ENCODE data around the gene SURF6. TPM values are rescaled to one million over a fixed set of nuclear protein-coding genes. Genes with fewer than 3 reads are reported as not detected.

Gene SURF6
- total RNA-seq, 1 experiment from 2014 or later: 56.3 TPM

DNA sequence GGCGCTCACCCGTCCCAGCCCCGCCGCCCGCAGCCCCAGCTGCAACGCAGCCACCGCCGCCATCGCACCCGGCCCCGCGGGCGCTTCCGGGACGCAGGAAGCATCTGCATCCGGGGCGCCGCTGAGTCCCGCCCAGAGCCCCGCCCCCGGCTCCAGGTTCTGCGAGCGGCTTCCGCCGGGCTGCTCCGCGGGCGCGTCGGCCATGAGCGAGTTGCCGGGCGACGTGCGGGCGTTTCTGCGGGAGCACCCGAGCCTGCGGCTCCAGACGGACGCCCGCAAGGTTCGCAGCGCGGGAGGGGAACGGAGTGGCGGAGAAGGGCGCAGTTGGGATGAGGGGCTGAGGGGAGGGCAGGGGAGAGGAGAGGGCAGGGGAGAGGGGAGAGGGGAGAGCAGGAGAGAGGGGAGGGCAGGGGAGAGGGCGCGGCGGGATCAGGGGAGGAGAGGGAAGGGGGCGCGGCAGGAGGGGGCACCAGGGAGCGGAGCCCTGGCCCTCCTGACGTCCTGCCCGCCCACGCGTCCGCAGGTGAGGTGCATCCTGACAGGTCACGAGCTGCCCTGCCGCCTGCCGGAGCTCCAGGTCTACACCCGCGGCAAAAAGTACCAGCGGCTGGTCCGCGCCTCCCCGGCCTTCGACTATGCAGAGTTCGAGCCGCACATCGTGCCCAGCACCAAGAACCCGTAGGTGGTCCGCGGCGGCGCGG lies 20.6 kb upstream of the SURF6 start, which contains the start of the genes SURF1 and SURF2:
SURF1 (minus strand) TSS at position 97 of the 701 bp plus-strand sequence; CDS start at position 63, 34 bp downstream.
SURF2 (plus strand) TSS at position 160 of the 701 bp plus-strand sequence; CDS start at position 203, 43 bp downstream.
- Histone ChIP-seq H3K4me2 (ENCODE audit: insufficient read depth, insufficient read length, low read length) (peak within 1 kb of the TSS; percentile 60), H3K79me1 (ENCODE audit: insufficient read depth, low read depth, low read length, poor library complexity, severe bottlenecking) (peaks cover 3% of the 10 kb centered on the region), H3K9me3 (ENCODE audit: control insufficient read depth, low read depth, low read length) (no peaks in the 10 kb centered on the region), H3K18ac (ENCODE audit: insufficient read length, low read depth, low read length) (no peak within 1 kb of the TSS), H3K9ac (ENCODE audit: extremely low read depth, insufficient read length, low read length) (peak within 1 kb of the TSS; percentile 45), H4K20me1 (ENCODE audit: control insufficient read depth, insufficient read depth, insufficient read length) (no peaks in the 10 kb centered on the region), H2BK15ac (ENCODE audit: low read depth, low read length) (no peak within 1 kb of the TSS), H4K8ac (replicated peaks; ENCODE audit: insufficient read length, low read depth, low read length) (no peak within 1 kb of the TSS), H3K23ac (ENCODE audit: insufficient read length, low read depth, low read length) (no peak within 1 kb of the TSS), H3K4ac (ENCODE audit: low read depth, low read length) (no peak within 1 kb of the TSS), H3K14ac (ENCODE audit: insufficient read depth, low read length) (no peak within 1 kb of the TSS), H3K56ac (ENCODE audit: insufficient read length, low read depth, low read length) (no peak within 1 kb of the TSS), H3K4me1 (ENCODE audit: insufficient read depth, low read length) (no peaks in the 10 kb centered on the region), H3K27me3 (ENCODE audit: insufficient read depth, low read length) (no peaks in the 10 kb centered on the region), H4K91ac (ENCODE audit: insufficient read length, low read depth, low read length) (no peak within 1 kb of the TSS), H4K5ac (ENCODE audit: insufficient read length, low read depth, low read length) (no peak within 1 kb of the TSS), H3K23me2 (ENCODE audit: insufficient read length, low read depth, low read length, poor library complexity, severe bottlenecking) (peaks cover 10% of the 10 kb centered on the region), H2BK120ac (ENCODE audit: low read depth, low read length, poor library complexity, severe bottlenecking) (no peak within 1 kb of the TSS), H2AK5ac (ENCODE audit: insufficient read length, low read length) (no peak within 1 kb of the TSS), H3K79me2 (ENCODE audit: insufficient read depth, low read length) (no peaks in the 10 kb centered on the region; the same call in 1 of the 2 replicates), H2BK5ac (ENCODE audit: insufficient read length, low read length) (no peak within 1 kb of the TSS), H2AFZ (ENCODE audit: low read length) (no peak within 1 kb of the TSS), H2BK12ac (ENCODE audit: insufficient read length, low read depth, low read length) (no peak within 1 kb of the TSS), H3T11ph (ENCODE audit: low read length) (no peak within 1 kb of the TSS), H3K27ac (ENCODE audit: insufficient read length, low read depth, low read length) (no peak within 1 kb of the TSS), H2BK20ac (ENCODE audit: low read depth, low read length, poor library complexity, severe bottlenecking) (no peak within 1 kb of the TSS)
- TF ChIP-seq, protein P1, sequence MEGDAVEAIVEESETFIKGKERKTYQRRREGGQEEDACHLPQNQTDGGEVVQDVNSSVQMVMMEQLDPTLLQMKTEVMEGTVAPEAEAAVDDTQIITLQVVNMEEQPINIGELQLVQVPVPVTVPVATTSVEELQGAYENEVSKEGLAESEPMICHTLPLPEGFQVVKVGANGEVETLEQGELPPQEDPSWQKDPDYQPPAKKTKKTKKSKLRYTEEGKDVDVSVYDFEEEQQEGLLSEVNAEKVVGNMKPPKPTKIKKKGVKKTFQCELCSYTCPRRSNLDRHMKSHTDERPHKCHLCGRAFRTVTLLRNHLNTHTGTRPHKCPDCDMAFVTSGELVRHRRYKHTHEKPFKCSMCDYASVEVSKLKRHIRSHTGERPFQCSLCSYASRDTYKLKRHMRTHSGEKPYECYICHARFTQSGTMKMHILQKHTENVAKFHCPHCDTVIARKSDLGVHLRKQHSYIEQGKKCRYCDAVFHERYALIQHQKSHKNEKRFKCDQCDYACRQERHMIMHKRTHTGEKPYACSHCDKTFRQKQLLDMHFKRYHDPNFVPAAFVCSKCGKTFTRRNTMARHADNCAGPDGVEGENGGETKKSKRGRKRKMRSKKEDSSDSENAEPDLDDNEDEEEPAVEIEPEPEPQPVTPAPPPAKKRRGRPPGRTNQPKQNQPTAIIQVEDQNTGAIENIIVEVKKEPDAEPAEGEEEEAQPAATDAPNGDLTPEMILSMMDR (conservative IDR thresholded peaks at IDR 0.05): peak; percentile 24; the same call in 1 of the 3 replicates
- H3K36me3 Mint-ChIP-seq (ENCODE audit: insufficient read depth in 1 of 3, low read depth in 3 of 3): peaks cover 12 to 57% (median 50%) of the 10 kb centered on the region in 3 experiments; a peak in 6 of 7 replicates
- H3K27me3 Mint-ChIP-seq (ENCODE audit: low read depth): no peaks in the 10 kb centered on the region
- no peaks in the 10 kb centered on the region for H3K9me3 Mint-ChIP-seq
- DNase-seq: peak; percentile 88
- peaks cover 11 to 12% of the 10 kb centered on the region in 2 experiments for H3K4me1 Mint-ChIP-seq
- peak within 1 kb of the TSS; percentile 92 to 96 for H3K4me3 Mint-ChIP-seq
- H3K27ac Mint-ChIP-seq: peak within 1 kb of the TSS; percentile 72 to 95 (median 94); a peak in 5 of 7 replicates
- WGBS (ENCODE audit: extremely low coverage, insufficient read length, low lambda C conversion rate): no CpG with 5 or more reads among the region's 78 CpGs

Data from H9 (cell line).